Measurements from ENCODE around the gene ATF6B.

ATF6B gene

GRCh38 chr6:32081168-32081990, 46.7 kb downstream of the ATF6B start:
- TF ChIP-seq CTCF (IDR thresholded peaks at IDR 0.05; ENCODE audit: borderline replicate concordance, insufficient read depth, low read depth, low read length), result no peak
- H3K4me3 ChIP-seq (ENCODE audit: low read depth, low read length), result no peak overlapping the region

GRCh38 chr6:32079566-32080290, 48.3 kb downstream of the ATF6B start:
- H3K4me3 ChIP-seq (ENCODE audit: low read depth, low read length), result no peak overlapping the region
- no peak for TF ChIP-seq CTCF (IDR thresholded peaks at IDR 0.05; ENCODE audit: borderline replicate concordance, insufficient read depth, low read depth, low read length)

GRCh38 chr6:32076321-32076809, 51.7 kb downstream of the ATF6B start:
- no peak overlapping the region for H3K4me3 ChIP-seq (ENCODE audit: low read depth, low read length)
- no peak for TF ChIP-seq CTCF (IDR thresholded peaks at IDR 0.05; ENCODE audit: borderline replicate concordance, insufficient read depth, low read depth, low read length)

- no peak for TF ChIP-seq CTCF (IDR thresholded peaks at IDR 0.05; ENCODE audit: borderline replicate concordance, insufficient read depth, low read depth, low read length)
- no peak overlapping the region for H3K4me3 ChIP-seq (ENCODE audit: low read depth, low read length)
Observed at GRCh38 chr6:32075781-32076180, 52.3 kb downstream of the ATF6B start.

- TF ChIP-seq CTCF (IDR thresholded peaks at IDR 0.05; ENCODE audit: borderline replicate concordance, insufficient read depth, low read depth, low read length), result no peak
- no peak overlapping the region for H3K4me3 ChIP-seq (ENCODE audit: low read depth, low read length)
Observed at GRCh38 chr6:32074996-32075532, 53.0 kb downstream of the ATF6B start.

- H3K4me3 ChIP-seq (ENCODE audit: low read depth, low read length), result no peak overlapping the region
- TF ChIP-seq CTCF (IDR thresholded peaks at IDR 0.05; ENCODE audit: borderline replicate concordance, insufficient read depth, low read depth, low read length), result no peak
Observed at GRCh38 chr6:32073613-32074012, 54.4 kb downstream of the ATF6B start.

All from GM12875 (cell line).